Thyroid gland (tissue), 4 donors: Measurements from ENCODE around the gene SCARB1. TPM values are rescaled to one million over a fixed set of nuclear protein-coding genes. Genes with fewer than 3 reads are reported as not detected.

Experiments
- DNase-seq, 2 donors: peaks; one replicate each; pipeline ENCODE4 v3.0.0-alpha.2; 2019
- H3K27ac ChIP-seq, 3 donors: fragments of 200-600 bp; sonication (generic); 1 replicate in 2 of 3; 2 replicates in 1 of 3; pipeline ENCODE4 v1.5.1; 2016 to 2019; ENCODE audit warnings: mild to moderate bottlenecking in 1 of 3, moderate library complexity in 1 of 3
- H3K27me3 ChIP-seq: fragments of 200-600 bp; sonication (generic); one replicate; pipeline ENCODE4 v1.5.1; 2019
- H3K36me3 ChIP-seq, 2 donors: fragments of 200-600 bp; sonication (generic); one replicate each; pipeline ENCODE4 v1.5.1; 2016 to 2019
- H3K4me1 ChIP-seq, 2 donors: fragments of 200-600 bp; sonication (generic); one replicate each; pipeline ENCODE4 v1.5.1; 2017 to 2019
- H3K4me3 ChIP-seq, 3 donors: fragments of 200-600 bp; sonication (generic); replicated peaks in 1 of 3; 1 replicate in 2 of 3; 2 replicates in 1 of 3; pipeline ENCODE4 v1.5.1; 2016; ENCODE audit warnings: mild to moderate bottlenecking in 1 of 3
- H3K9me3 ChIP-seq: fragments of 200-600 bp; sonication (generic); one replicate; pipeline ENCODE4 v1.5.1; 2017
- CTCF ChIP-seq, 6 experiments: fragments of 200-600 bp in 3 of 6; fragments of 450-650 bp in 3 of 6; sonication (generic) in 3 of 6; IDR thresholded peaks; one replicate each; pipeline ENCODE4 v1.5.1; 2016 to 2019; ENCODE audit warnings: antibody characterized with exemption in 6 of 6, mild to moderate bottlenecking in 2 of 6, inconsistent platforms in 1 of 6, moderate library complexity in 1 of 6
- POLR2A ChIP-seq, 2 donors: fragments of 450-650 bp; IDR thresholded peaks; one replicate each; pipeline ENCODE4 v1.6.1; 2017; ENCODE audit warnings: antibody characterized with exemption in 2 of 2, mild to moderate bottlenecking in 2 of 2, moderate library complexity in 1 of 2
- WGBS, 2 donors: methylation state at CpG; one replicate each; pipeline ENCODE4 v1.1.5; 2017; 5-methylcytosine and 5-hydroxymethylcytosine counted together
- intact Hi-C: fragments of 100-400 bp; cut with DNase I; formaldehyde crosslinking; loops from one replicate; pipeline ENCODE4 v1.15.1; 2023
- total RNA-seq, 4 donors: library from RNA; depleted of rRNA; stranded (reverse); fragments of >200 nt; gene quantifications; one replicate each; pipeline ENCODE4 v1.2.3, GENCODE V29; 2016

Gene SCARB1
- total RNA-seq, 4 donors from 2014 or later, result 10.9 to 16.0 (median 15.4) TPM

- Histone ChIP-seq H3K4me1 (peaks cover 5 to 19% of the 10 kb centered on the region in 2 donors), H3K36me3 (no peaks in the 10 kb centered on the region), H3K27ac (no peak overlapping the region), H3K9me3 (no peaks in the 10 kb centered on the region), H3K4me3 (no peak overlapping the region), H3K27me3 (no peaks in the 10 kb centered on the region)
- intact Hi-C loops, result no loop called here
- no peak for TF ChIP-seq CTCF (IDR thresholded peaks at IDR 0.05)
- no peak for TF ChIP-seq POLR2A (IDR thresholded peaks at IDR 0.05)
- no peak for DNase-seq
- 93 to 95% methylated on average over 5 of the region's 5 CpGs for WGBS, 2 donors
These were observed 92.9 kb downstream of the SCARB1 start for GRCh38 chr12:124770728-124771127.

GRCh38 chr12:124769881-124770512 is 93.7 kb downstream of the SCARB1 start:
- no peak for TF ChIP-seq CTCF (IDR thresholded peaks at IDR 0.05)
- TF ChIP-seq POLR2A (IDR thresholded peaks at IDR 0.05), result no peak
- Histone ChIP-seq H3K27ac (no peak overlapping the region), H3K27me3 (no peaks in the 10 kb centered on the region), H3K4me3 (no peak overlapping the region), H3K36me3 (no peaks in the 10 kb centered on the region), H3K4me1 (peaks cover 5 to 26% of the 10 kb centered on the region in 2 donors), H3K9me3 (no peaks in the 10 kb centered on the region)
- intact Hi-C loops, result loop anchor here (5.0 to 10.0 kb wide), 3 partner anchors 203 to 415 kb away; partner anchors contain the start of gene NCOR2
- 88 to 90% methylated on average over 13 to 14 of the region's 14 CpGs for WGBS, 2 donors
- DNase-seq, result no peak

- Histone ChIP-seq H3K9me3 (no peaks in the 10 kb centered on the region), H3K27ac (no peak overlapping the region), H3K36me3 (no peaks in the 10 kb centered on the region), H3K27me3 (no peaks in the 10 kb centered on the region), H3K4me3 (no peak overlapping the region), H3K4me1 (peaks cover 5 to 26% of the 10 kb centered on the region in 2 donors)
- intact Hi-C loops, result loop anchor here (5.0 to 10.0 kb wide), 3 partner anchors 202 to 414 kb away; partner anchors contain the start of gene NCOR2
- TF ChIP-seq POLR2A (IDR thresholded peaks at IDR 0.05) (no peak), CTCF (IDR thresholded peaks at IDR 0.05) (no peak)
- DNase-seq, result no peak
- 86 to 92% methylated on average over 3 of the region's 3 CpGs for WGBS, 2 donors
These were observed 94.5 kb downstream of the SCARB1 start for GRCh38 chr12:124769163-124769530.

- Histone ChIP-seq H3K4me1 (peaks cover 5 to 26% of the 10 kb centered on the region in 2 donors), H3K27me3 (no peaks in the 10 kb centered on the region), H3K9me3 (no peaks in the 10 kb centered on the region), H3K36me3 (no peaks in the 10 kb centered on the region), H3K27ac (no peak overlapping the region), H3K4me3 (no peak overlapping the region)
- no peak for DNase-seq
- intact Hi-C loops, result loop anchor here (5.0 to 10.0 kb wide), 3 partner anchors 201 to 414 kb away; partner anchors contain the start of gene NCOR2
- TF ChIP-seq CTCF (IDR thresholded peaks at IDR 0.05) (no peak), POLR2A (IDR thresholded peaks at IDR 0.05) (no peak)
- 65 to 70% methylated on average over 11 of the region's 11 CpGs for WGBS, 2 donors
These were observed 95.1 kb downstream of the SCARB1 start for GRCh38 chr12:124768452-124769162.
